D721Med (cell line): ENCODE data around the gene TOMM34.

Experiments
- DNase-seq: peaks from one replicate; pipeline ENCODE4 v3.0.0; 2011; ENCODE audit warnings: low spot score; ENCODE audit not compliant: insufficient read length
- FAIRE-seq: peaks from 2 replicates; lab custom pipeline; 2011; peaks lifted over from hg19 to GRCh38; lab: Jason Lieb, UNC
- CTCF ChIP-seq: IDR thresholded peaks from 2 replicates; pipeline ENCODE4 v1.5.1; 2012; ENCODE audit warnings: mild to moderate bottlenecking, control low read depth; ENCODE audit not compliant: insufficient read depth; ENCODE audit errors: missing control alignments

TOMM34 gene

GRCh38 chr20:44970243-44970757 lies 10.1 kb upstream of the TOMM34 start:
- no peak for TF ChIP-seq CTCF
- DNase-seq (no peak), FAIRE-seq (no peak)

GRCh38 chr20:44969300-44969894 lies 9.2 kb upstream of the TOMM34 start:
- FAIRE-seq (no peak), DNase-seq (no peak)
- no peak for TF ChIP-seq CTCF

- DNase-seq (no peak), FAIRE-seq (no peak)
- TF ChIP-seq CTCF, result no peak
Measured at GRCh38 chr20:44967207-44967807, 7.1 kb upstream of the TOMM34 start.

GRCh38 chr20:44966030-44966961 lies 6.1 kb upstream of the TOMM34 start, which contains the start of gene STK4:
TSS of gene STK4 (plus strand) at chr20:44966512. CDS start at chr20:44966569, 57 bp downstream.
- TF ChIP-seq CTCF, result peak; percentile 45
- FAIRE-seq (no peak), DNase-seq (peak; percentile 58)

- DNase-seq (no peak), FAIRE-seq (no peak)
- TF ChIP-seq CTCF, result no peak
Measured at GRCh38 chr20:44965651-44966029, 5.4 kb upstream of the TOMM34 start.

GRCh38 chr20:44963325-44964215 lies 3.4 kb upstream of the TOMM34 start:
- DNase-seq (no peak), FAIRE-seq (no peak)
- TF ChIP-seq CTCF, result no peak
